GM15510 (cell line): ENCODE data around the gene GMDS.
A peak's percentile ranks its signal among the peaks of the same experiment; 100 is the strongest.

Experiments used
- POLR2A ChIP-seq: IDR thresholded peaks from 3 replicates; pipeline ENCODE4 v1.6.1; 2011; ENCODE audit warnings: borderline replicate concordance; ENCODE audit not compliant: insufficient read length; ENCODE audit errors: extremely low read depth

GMDS gene

DNA sequence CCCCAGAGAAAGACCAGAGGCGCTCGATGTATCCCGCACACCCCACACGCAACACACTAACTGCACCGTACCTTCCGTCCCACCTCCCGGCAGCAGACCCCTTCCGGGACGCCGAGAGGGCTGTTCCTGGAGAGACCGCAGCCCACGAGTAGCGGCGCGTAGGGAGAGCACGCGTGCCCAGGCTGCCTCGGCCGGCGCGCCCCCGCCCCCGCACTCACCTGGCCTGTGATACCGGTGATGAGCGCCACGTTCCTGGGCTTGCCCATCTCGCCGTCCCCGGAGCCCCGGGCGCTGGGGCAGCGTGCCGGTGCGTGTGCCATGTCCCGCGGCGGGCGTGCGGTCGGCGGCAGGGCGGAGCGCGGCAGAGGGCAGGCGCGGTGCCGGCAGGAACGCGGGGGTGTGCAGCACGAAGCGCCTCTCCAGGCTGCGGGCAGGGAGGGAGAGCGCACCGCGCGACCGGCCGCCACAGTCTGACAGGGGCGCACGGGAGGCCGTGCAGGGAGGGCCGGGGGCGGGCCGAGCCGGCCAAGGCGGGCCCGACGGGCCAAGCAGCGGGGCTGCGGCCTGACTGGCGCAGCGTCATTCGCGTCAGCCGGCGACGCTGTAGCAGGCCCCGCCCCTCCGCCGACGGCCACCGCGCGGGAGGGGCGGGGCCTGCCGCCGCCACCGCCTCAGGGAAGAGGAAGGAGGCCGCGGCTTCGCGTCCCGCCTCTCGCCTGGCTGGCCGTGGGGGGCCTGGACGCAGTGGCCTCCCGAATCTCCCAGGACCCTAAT, at the start of gene GMDS:
GMDS (minus strand) TSS at position 503 of the 774 bp plus-strand sequence.
- peak; percentile 93 for TF ChIP-seq POLR2A

DNA sequence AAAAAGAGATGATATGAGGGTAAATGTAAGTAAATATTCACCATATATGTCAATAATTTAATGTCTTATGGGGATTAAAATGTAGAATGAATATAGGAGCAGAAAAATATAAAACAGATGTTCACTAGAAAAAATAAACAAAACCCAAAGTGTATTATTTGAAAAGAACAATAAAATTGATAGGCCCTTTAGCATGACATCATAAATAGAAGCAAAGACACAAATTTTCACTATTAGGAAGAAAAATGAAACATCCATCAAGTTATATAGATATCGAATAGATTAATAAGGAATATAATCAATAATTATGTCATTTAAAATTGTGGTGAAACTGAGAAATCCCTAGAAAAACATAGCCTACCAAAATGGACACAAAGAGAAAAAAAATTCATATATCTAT, 40.1 kb upstream of the GMDS start:
- TF ChIP-seq POLR2A: no peak

DNA sequence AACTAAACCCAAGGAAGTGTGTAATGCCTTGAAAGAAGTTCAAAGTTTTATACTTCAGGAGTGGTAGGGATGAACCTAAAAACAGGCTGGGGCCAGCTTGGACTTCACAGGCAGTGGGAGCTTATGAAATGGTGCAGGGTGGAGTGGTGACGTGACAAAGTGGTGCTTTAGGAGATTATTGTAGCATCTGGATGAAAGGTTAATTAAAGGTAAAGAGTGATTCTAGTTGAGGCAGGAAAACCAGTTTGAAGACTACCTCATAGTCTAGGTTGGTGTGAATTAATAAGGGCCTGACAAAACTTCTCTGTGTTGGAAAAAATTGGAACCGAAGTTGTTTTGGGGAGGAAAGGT, 30.5 kb upstream of the GMDS start:
- no peak for TF ChIP-seq POLR2A

DNA sequence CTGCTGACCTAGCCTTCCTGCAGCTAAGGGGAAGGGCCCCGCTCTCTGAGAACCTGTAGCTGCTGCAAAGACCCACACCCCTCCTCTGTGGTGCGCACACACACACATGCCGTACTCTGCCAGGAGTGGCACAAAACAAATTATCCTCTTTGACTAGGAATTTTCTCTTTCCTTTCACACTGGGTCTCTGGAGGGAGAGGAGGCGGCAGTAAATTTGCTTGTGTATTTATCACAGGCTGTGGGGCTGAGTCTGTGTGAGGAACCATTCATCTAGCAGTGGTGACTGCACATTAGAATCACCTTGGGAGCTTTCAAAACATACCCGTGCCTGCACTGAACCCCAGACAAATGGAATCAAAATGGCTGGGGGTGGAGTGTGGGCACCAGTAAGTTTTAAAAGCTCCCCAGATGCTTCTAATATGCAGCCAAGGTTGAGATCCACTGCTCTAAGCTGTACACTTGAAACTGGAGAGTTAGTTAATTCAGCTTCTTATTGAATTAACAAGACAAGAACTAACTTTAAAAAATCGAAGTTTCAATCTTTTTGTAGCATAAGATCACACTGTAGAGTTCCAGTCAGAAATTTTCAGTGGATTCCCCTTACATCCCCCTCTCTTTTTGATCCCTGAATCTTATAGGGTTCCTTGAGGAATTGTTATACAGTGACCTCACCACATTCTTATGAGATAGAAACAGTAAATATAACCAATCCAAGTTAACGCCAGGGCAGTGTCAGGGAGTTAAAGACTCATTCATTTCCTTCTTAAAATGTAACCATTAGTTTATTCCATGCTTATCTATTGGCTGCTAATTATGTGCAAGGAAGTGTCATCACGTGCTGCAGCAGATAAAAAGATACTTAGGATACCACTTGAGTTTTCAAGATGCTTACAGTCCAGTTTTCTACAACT, 29.8 kb upstream of the GMDS start:
- no peak for TF ChIP-seq POLR2A

DNA sequence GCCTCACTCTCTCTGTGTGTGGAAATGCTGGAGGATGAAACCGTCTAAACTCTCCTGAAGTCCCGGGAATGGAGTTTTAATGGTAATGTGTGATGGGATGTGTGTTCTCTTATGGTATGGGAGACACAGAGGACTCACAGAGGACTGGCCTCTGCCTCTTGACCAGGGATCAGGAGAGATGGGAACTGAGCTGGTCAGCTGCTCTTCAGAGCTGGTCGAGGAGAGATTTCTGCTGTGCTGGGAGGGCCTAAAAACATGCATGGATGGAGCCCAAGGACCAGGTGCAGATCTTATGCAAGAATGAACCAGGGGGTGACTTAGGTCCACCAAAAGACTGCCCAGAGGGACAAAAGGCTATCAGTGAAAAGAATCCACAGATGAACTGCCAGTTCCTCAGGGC, 27.3 kb upstream of the GMDS start:
- no peak for TF ChIP-seq POLR2A

DNA sequence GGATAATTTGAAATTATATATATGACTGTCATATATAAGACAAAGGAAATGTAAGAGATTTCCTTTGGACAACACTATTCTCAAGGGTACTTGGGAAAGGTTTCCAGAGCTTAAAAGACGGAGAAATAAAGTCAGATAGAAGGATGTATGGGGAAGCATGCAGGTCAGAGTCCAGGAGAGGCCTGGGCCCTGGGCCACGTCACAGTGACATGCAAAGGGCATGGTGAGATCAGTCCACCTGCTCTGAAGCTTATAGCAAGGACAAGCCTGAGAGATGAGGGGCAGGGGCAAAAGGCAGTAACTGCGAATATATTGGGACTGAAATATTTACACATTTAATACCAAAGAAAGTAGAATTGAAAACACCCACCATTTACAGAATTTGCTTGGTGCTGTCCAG, 24.6 kb upstream of the GMDS start:
- no peak for TF ChIP-seq POLR2A

DNA sequence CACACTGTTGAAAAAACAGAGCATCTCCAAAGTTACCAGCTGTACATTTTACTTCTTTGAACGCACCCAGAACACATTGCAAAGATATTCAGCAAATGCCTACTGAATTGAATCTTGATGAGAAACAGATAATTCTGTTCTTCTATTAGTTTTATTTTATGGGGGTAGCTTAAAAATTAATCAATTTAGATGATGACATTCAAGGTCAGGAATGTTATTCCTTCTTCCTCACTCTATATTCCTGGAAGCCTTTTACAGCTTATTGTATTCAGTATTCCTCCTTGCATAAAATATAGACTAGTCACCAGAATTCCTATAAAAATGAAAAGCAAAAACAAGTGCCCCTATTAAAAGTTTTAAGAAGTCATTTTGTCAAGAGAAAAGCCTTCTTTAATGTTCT, 21.4 kb upstream of the GMDS start:
- TF ChIP-seq POLR2A: no peak

DNA sequence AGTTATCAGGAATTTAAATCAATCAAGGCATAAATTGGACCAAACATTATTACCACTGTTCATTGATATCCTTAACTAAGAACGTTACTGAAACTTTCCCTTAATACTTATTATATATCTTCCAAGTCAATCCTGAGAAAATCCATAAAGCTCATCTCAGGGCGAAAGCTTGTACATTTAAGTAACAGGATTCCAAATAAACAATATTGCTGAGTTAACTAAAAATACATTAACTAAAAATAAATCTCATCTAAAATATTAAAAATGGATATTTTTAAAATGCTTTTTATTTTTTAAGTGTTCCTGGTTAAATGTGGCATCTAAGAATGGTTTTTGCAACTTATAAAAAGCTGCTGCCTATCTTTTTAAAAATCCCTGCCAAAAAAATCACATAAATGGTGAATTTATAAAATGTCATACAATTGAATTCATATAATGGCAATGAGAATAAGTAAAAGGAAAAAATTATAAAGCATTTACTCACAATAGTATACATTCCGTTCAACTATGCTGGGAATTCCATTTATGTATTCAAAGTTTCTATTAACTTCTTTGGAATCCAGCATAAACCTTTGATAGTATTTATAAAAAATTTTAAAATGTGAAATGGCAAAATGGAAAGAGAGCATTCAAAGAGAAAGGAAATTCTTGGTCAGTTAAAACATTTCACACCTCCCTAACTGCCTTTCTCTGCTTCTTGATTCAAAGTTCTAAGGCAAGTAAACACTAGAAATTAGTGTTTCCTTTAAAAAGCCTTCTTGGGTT, 20.8 kb upstream of the GMDS start:
- no peak for TF ChIP-seq POLR2A

DNA sequence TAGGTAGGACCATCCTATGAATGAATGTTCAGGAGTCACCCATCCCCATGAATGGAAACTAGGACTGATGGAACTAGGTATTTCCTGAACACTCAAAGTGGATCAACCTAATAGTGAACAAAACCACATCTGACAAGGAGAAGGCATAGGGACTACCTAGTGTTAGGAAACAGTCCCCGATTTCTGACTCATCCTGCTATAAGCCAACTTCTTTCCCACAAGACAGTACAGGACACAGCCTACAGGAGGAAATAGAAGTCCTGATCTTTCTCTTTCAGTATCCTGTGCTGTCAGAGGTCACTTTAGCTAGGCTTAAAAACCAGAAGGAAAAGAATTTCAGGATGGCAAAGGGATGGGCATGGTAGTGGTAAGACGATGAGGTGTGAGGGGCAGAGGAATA, 19.5 kb upstream of the GMDS start:
- TF ChIP-seq POLR2A: no peak

DNA sequence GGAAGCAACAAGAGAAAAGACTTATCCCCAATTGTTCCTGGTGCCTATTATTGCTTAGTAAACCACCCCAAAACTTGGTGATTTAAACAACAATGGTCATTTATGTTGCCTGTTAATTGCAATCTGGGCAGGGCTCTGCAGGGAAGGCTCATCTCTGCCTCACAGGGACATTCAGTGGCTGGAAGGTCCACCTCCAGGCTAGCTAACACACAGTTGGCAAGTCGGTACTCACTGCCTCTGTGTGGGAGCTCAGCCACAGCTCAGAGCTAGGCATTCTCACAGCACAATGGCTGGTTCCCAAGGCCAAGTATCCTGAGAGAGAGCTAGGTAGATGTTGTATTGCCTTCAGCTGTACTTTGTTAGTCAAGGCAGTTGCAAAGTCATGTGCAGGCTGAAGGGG, 18.5 kb upstream of the GMDS start:
- no peak for TF ChIP-seq POLR2A

DNA sequence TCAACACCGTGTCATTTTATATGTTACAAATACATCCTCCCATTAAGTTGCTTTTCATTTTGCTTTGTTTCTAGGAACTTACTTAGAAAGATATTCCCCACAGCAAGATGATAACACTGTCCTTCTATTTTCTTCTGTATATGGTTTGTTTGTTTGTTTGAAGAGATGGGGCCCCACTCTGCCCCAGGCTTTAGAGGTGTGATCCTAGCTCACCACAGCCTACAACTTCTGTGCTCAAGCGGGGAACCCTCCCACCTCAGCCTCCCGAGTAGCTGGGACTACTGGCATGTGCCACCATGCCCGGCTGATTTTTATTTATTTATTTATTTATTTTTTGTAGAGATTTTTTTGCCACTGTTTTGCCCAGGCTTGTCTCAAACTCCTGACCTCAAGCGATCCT, 14.2 kb upstream of the GMDS start:
- no peak for TF ChIP-seq POLR2A

DNA sequence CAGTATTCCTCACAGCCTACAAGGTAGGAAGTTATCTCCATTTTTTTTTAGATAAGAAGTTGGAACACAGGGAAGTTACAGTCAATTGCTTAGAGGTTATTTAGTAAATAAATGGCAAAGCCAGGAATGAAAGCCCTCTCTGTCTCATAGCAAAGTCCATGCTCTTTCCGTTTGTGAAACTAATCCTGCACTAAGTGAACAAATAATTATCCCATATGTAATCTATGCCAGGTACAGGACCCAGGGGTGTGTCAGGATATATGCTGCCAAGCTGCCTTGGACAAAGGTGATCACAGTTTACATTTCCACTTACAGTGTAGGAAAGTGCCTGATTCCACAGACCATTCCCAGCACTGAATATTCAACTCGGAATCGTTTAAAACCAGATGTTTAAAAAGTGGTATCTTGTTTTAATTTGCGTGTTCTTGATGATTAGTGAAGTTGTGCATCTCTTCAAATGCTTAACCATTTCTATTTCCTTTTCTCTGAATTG, 13.6 kb upstream of the GMDS start:
- TF ChIP-seq POLR2A: no peak

DNA sequence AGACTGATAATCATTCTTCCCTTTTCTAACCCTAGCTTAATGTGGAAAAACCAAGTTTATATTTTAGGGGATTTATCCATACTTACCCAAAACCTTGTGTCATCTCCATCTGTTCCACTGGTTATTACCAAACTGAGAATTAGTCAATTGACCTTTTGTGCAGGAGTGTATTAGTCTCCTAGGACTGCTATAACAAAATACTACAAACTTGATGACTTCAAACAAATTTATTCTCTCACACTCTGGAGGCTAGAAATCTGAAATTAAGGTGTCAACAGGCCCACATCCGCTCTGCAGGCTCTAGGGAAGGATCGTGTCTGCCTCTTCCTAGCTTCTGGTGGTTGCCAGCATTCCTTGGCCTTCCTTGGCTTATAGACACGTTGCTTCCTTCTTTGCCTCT, 12.7 kb upstream of the GMDS start:
- TF ChIP-seq POLR2A: no peak

DNA sequence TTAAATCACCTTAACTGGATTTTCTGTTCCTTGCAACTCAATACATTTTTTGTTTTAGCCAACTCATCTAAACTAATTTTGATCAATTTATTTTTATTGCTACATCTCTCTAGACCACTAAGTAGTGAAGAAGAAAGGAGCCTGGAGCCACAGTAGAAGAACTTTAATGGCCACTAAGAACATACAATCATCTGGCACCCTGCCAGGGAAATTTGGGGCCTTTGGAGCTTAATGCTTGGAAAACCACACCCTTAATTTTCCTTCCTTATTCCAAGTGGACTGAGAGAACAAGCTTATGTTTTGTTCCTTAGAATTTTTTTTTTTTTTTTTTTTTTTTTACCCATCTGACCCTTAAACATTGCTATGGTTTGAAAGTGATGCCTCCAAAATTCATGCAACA, 12.0 kb upstream of the GMDS start:
- no peak for TF ChIP-seq POLR2A

DNA sequence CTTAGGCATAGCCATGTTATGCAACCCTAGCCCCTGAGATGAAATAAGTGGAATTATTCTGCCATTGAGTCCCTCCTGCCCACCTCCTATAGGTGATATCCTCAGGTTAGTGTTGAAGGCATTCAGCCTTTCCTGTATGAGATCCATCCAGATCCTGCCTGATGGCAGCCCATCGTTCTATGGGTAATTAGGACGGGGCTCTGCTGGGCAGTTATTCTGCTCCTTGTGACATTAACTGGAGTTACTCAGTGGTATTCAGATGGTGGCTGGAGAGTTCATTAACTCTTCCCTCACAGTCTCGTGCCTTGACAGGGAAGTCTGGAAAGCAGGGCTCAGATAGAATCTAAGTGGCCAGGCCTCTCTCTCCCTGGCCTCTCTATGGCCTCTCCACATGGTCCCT, 9.3 kb upstream of the GMDS start:
- no peak for TF ChIP-seq POLR2A
